HG02943 (cell line): ENCODE data around the gene FAM174B.

Source experiments
- ATAC-seq: cut with Tn5 transposase; IDR thresholded peaks from one replicate; pipeline ENCODE4 v1.9.1; 2021; ENCODE audit warnings: mild to moderate bottlenecking, low read depth, moderate library complexity; ENCODE audit not compliant: unreplicated experiment

Gene FAM174B

DNA sequence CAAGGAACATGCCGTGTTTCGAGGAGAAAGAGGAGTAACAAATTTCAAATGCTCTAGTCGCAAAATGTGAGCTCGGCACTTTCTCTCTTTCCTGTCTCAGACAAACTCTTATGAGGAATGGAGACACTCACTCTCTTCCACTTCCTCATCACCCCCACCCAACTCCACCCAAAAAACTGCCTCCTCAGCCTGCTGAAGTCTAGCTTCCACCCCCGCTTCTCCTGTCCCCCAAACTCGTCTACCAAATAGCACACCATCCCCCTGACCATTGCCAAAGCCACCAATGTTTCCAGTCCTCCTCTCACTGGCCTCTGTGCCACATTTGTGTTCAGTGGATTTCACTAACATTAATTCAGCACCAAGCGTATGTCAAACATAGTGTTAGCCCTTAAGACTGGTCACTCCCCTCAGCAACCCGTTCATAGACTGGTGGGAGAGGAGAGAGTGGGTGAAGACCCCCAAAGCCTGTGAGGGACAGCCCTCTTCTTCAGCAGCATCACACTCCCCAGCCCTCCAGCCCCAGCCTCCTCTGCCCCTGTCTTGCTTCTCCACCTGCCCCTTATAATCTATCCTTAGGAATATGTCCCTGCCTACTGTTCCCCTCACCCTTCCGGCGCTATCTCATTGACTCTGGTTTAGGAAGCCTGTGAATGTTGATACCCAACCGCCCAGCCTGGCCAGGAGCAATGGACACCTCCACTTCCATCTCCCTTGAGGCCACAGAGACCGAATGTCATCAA lies 77.3 kb downstream of the FAM174B start:
- ATAC-seq: no peak

DNA sequence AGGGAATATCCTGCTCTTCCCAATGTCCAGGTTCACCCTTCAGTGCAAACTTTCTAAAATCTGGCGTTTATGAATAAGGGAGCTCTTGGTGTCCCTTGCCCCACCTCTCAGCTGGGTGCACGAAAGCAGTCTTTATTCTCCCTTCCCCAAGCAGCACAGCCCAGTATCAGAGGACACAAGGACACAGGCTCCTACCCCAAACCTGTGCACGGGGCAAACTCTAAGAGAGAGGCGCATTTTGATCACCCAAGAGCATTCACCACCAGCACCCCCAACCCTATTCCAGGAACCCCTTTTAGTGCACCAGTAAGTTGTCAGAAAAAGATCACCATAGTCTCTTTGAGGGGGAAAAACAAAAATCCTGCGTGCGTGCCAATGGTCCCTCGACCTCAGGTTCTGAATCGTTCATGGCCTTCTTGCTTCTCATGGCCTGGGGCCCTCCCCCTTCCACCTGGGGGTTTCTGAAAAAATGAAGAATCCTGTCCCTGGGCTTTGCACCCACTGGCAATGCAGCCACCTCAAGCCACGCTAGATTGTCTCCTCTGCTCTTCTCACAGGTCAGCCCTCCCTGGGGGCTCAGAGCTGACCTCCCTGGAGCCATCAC lies 78.9 kb downstream of the FAM174B start:
- no peak for ATAC-seq

- ATAC-seq: no peak
Observed at GRCh38 chr15:92574566-92574965, 81.0 kb downstream of the FAM174B start.

DNA sequence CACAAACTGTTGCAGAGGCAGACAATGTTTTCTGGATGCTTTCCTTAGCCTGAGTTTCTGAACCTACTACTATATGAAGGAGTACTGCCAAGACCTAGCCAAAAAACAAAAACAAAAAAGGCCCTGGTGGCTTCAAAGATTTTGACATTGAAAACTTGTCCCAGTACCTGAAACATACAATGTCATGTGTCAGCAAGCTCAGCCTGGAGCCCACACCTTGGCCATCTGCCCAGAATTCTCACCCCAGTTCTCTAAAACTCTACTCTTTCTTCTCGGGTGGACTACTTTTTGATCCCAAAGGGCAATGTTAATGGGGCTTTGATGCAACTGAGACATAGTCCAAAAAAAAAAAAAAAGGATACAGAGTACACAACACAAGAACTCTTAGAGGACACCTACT lies 81.4 kb downstream of the FAM174B start:
- ATAC-seq: no peak

- no peak for ATAC-seq
Observed at GRCh38 chr15:92571824-92572223, 83.8 kb downstream of the FAM174B start.

- ATAC-seq: no peak
Observed at GRCh38 chr15:92570391-92570790, 85.2 kb downstream of the FAM174B start.

DNA sequence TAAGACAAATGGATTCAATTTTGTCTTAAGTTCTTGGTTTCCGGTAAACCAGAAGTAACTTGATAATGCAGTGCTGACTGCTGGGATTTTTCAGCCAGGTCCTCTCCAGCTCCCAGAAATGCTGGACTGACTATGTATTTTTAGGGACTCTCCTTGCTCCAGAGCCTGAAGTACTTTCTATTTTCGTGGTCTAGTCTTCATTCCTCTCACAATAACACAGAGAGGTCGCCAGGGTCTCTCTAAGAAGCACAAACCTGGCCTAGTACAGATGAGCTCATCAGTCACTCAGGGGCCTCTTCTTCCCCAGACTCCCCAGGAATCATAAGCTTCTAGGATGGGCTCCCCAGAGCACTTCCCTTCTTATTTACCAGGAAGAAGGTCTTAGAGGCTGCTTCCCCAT lies 85.8 kb downstream of the FAM174B start:
- ATAC-seq: no peak
